ENCODE results near the gene KLHL8.

Gene KLHL8

GRCh38 chr4:87257523-87257922 is 37.1 kb upstream of the KLHL8 start:
- H3K4me3 ChIP-seq (ENCODE audit: low read length): no peak overlapping the region
- no peak for TF ChIP-seq CTCF (conservative IDR thresholded peaks at IDR 0.05; ENCODE audit: low read length)
- no peak for DNase-seq (ENCODE audit: low read depth)

DNA sequence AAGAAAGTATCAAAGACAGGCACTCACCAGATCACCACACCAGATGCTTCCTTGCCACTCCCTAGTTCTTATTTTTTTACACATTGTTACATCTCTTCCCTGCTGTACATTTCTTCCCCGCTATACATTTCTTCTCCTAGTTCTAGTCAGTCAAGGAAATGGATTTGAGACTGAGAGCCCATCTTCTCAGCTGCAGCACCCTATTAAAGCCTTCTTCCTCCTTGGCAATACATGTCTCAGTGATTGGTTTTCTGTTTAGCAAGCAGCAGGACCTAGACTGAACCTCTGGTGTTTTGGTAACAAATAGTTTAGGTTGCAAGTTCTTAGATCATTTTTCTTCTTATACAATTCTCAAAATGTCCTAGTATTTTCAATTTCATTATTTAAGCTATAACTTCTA is 35.3 kb upstream of the KLHL8 start:
- TF ChIP-seq CTCF (conservative IDR thresholded peaks at IDR 0.05; ENCODE audit: low read length): no peak
- no peak overlapping the region for H3K4me3 ChIP-seq (ENCODE audit: low read length)
- no peak for DNase-seq (ENCODE audit: low read depth)

GRCh38 chr4:87251106-87251505 is 30.7 kb upstream of the KLHL8 start:
- H3K4me3 ChIP-seq (ENCODE audit: low read length): no peak overlapping the region
- no peak for TF ChIP-seq CTCF (conservative IDR thresholded peaks at IDR 0.05; ENCODE audit: low read length)

GRCh38 chr4:87250294-87250693 is 29.9 kb upstream of the KLHL8 start:
- DNase-seq (ENCODE audit: low read depth): no peak
- no peak overlapping the region for H3K4me3 ChIP-seq (ENCODE audit: low read length)

More at GRCh38 chr4:87251106-87251505, 30.7 kb upstream of the KLHL8 start:
- no peak for DNase-seq (ENCODE audit: low read depth)

GRCh38 chr4:87249332-87250019 is 29.1 kb upstream of the KLHL8 start:
- H3K4me3 ChIP-seq (ENCODE audit: low read length): no peak overlapping the region
- no peak for TF ChIP-seq CTCF (conservative IDR thresholded peaks at IDR 0.05; ENCODE audit: low read length)
- DNase-seq (ENCODE audit: low read depth): no peak

More at GRCh38 chr4:87250294-87250693, 29.9 kb upstream of the KLHL8 start:
- TF ChIP-seq CTCF (conservative IDR thresholded peaks at IDR 0.05; ENCODE audit: low read length): no peak

GRCh38 chr4:87243426-87244053 is 23.1 kb upstream of the KLHL8 start:
- DNase-seq (ENCODE audit: low read depth): no peak
- TF ChIP-seq CTCF (conservative IDR thresholded peaks at IDR 0.05; ENCODE audit: low read length): no peak

GRCh38 chr4:87241336-87241735 is 20.9 kb upstream of the KLHL8 start:
- no peak for DNase-seq (ENCODE audit: low read depth)
- H3K4me3 ChIP-seq (ENCODE audit: low read length): no peak overlapping the region
- TF ChIP-seq CTCF (conservative IDR thresholded peaks at IDR 0.05; ENCODE audit: low read length): no peak

More at GRCh38 chr4:87243426-87244053, 23.1 kb upstream of the KLHL8 start:
- H3K4me3 ChIP-seq (ENCODE audit: low read length): no peak overlapping the region
